DOHH2 (cell line): ENCODE data around the gene CTSW.

Experiments
- H3F3A ChIP-seq: fragments of 200-600 bp; sonication (generic), shearing (Covaris generic); 2 replicates; pipeline ENCODE4 v1.6.0; 2016; ENCODE audit warnings: antibody characterized with exemption, mild to moderate bottlenecking; ENCODE audit not compliant: control insufficient read depth, insufficient read depth
- H3K27ac ChIP-seq: fragments of 200-600 bp; sonication (generic); 2 replicates; pipeline ENCODE4 v1.5.1; 2014; ENCODE audit warnings: low read depth, mild to moderate bottlenecking, low read length, moderate library complexity
- H3K27me3 ChIP-seq: fragments of 200-600 bp; sonication (generic); 2 replicates; pipeline ENCODE4 v1.6.1; 2014; ENCODE audit warnings: mild to moderate bottlenecking, low read length, mixed read lengths; ENCODE audit not compliant: control insufficient read depth
- H3K36me3 ChIP-seq: fragments of 200-600 bp; sonication (generic); 2 replicates; pipeline ENCODE4 v1.6.1; 2014; ENCODE audit warnings: mild to moderate bottlenecking, low read length, moderate library complexity, mixed read lengths; ENCODE audit not compliant: control insufficient read depth
- H3K4me1 ChIP-seq: fragments of 200-600 bp; sonication (generic); 2 replicates; pipeline ENCODE4 v1.6.1; 2014; ENCODE audit warnings: mild to moderate bottlenecking, low read length, mixed read lengths; ENCODE audit not compliant: control insufficient read depth
- H3K4me2 ChIP-seq: fragments of 200-600 bp; sonication (generic); 2 replicates; pipeline ENCODE4 v1.6.0; 2014; ENCODE audit warnings: mild to moderate bottlenecking, low read length, moderate library complexity
- H3K4me3 ChIP-seq: fragments of 200-600 bp; sonication (generic); 2 replicates; pipeline ENCODE4 v1.5.1; 2014; ENCODE audit warnings: mild to moderate bottlenecking, low read length, mixed read lengths
- H3K79me2 ChIP-seq: fragments of 200-600 bp; sonication (generic); 2 replicates; pipeline ENCODE4 v1.6.1; 2014; ENCODE audit warnings: mild to moderate bottlenecking, low read length, mixed read lengths; ENCODE audit not compliant: control insufficient read depth
- H3K9me2 ChIP-seq: fragments of 200-600 bp; sonication (generic); replicated peaks from 2 replicates; pipeline ENCODE4 v1.6.1; 2014; ENCODE audit warnings: mild to moderate bottlenecking, low read length, mixed read lengths; ENCODE audit not compliant: control insufficient read depth
- H3K9me3 ChIP-seq: fragments of 200-600 bp; sonication (generic); 2 replicates; pipeline ENCODE4 v1.6.1; 2014; ENCODE audit warnings: antibody characterized with exemption, low read length, mixed read lengths; ENCODE audit not compliant: control insufficient read depth, insufficient read depth
- H4K20me1 ChIP-seq: fragments of 200-600 bp; sonication (generic); 2 replicates; pipeline ENCODE4 v1.6.0; 2014; ENCODE audit warnings: low read depth, mild to moderate bottlenecking, antibody characterized with exemption, low read length, moderate library complexity; ENCODE audit not compliant: control insufficient read depth, insufficient read depth
- CTCF ChIP-seq: fragments of 200-600 bp; sonication (generic); IDR thresholded peaks from one replicate; pipeline ENCODE4 v1.5.1; 2014; ENCODE audit warnings: antibody characterized with exemption, mild to moderate bottlenecking, low read depth, low read length; ENCODE audit not compliant: poor library complexity, severe bottlenecking
- EZH2phosphoT487 ChIP-seq: fragments of 200-600 bp; sonication (generic); IDR thresholded peaks from 2 replicates; pipeline ENCODE4 v1.6.1; 2017; ENCODE audit warnings: borderline replicate concordance, mild to moderate bottlenecking, antibody characterized with exemption, low read length, moderate library complexity, mixed read lengths

The CTSW gene

GRCh38 chr11:65842144-65842543 is 37.5 kb upstream of the CTSW start:
- no peaks in the 10 kb centered on the region for H3F3A ChIP-seq
- no peak overlapping the region for H3K27ac ChIP-seq
- TF ChIP-seq CTCF = no peak
- no peak for TF ChIP-seq EZH2phosphoT487
- no peaks in the 10 kb centered on the region for H3K9me2 ChIP-seq
- H3K36me3 ChIP-seq = no peaks in the 10 kb centered on the region
- no peak overlapping the region for H3K4me2 ChIP-seq
- H3K27me3 ChIP-seq = no peaks in the 10 kb centered on the region
- H3K79me2 ChIP-seq = no peaks in the 10 kb centered on the region
- H4K20me1 ChIP-seq = no peaks in the 10 kb centered on the region
- H3K9me3 ChIP-seq = no peaks in the 10 kb centered on the region
- no peaks in the 10 kb centered on the region for H3K4me1 ChIP-seq
- no peak overlapping the region for H3K4me3 ChIP-seq

GRCh38 chr11:65843811-65844210 is 35.8 kb upstream of the CTSW start:
- no peak overlapping the region for H3K4me2 ChIP-seq
- no peaks in the 10 kb centered on the region for H3K36me3 ChIP-seq
- H3K4me3 ChIP-seq = no peak overlapping the region
- TF ChIP-seq EZH2phosphoT487 (no peak), CTCF (no peak)
- H3K27ac ChIP-seq = no peak overlapping the region
- no peaks in the 10 kb centered on the region for H3K9me2 ChIP-seq
- H3K4me1 ChIP-seq = no peaks in the 10 kb centered on the region
- no peaks in the 10 kb centered on the region for H3K27me3 ChIP-seq
- H4K20me1 ChIP-seq = no peaks in the 10 kb centered on the region
- no peaks in the 10 kb centered on the region for H3F3A ChIP-seq
- H3K79me2 ChIP-seq = no peaks in the 10 kb centered on the region
- no peaks in the 10 kb centered on the region for H3K9me3 ChIP-seq

- H3K27ac ChIP-seq = no peak overlapping the region
Measured at GRCh38 chr11:65844231-65844872, 35.3 kb upstream of the CTSW start.

More at GRCh38 chr11:65844231-65844872, 35.3 kb upstream of the CTSW start:
- Histone ChIP-seq H3K36me3 (no peaks in the 10 kb centered on the region), H3K4me3 (no peak overlapping the region), H3K9me2 (no peaks in the 10 kb centered on the region), H3K79me2 (no peaks in the 10 kb centered on the region), H3K4me1 (no peaks in the 10 kb centered on the region), H3F3A (0 out of 2 replicates have a peak, but pooled peaks cover 3% of the 10 kb centered on the region), H3K27me3 (0 out of 2 replicates have a peak, but pooled peaks cover 2% of the 10 kb centered on the region), H4K20me1 (no peaks in the 10 kb centered on the region), H3K4me2 (no peak overlapping the region), H3K9me3 (no peaks in the 10 kb centered on the region)
- TF ChIP-seq EZH2phosphoT487 = no peak
- TF ChIP-seq CTCF = no peak
